ENCODE data around the gene CCNDBP1. TPM values are rescaled to one million over a fixed set of nuclear protein-coding genes. Genes with fewer than 3 reads are reported as not detected.

Gene CCNDBP1
- total RNA-seq, 6 experiments from 2014 or later: 20.2 to 30.5 (median 22.9) TPM

DNA sequence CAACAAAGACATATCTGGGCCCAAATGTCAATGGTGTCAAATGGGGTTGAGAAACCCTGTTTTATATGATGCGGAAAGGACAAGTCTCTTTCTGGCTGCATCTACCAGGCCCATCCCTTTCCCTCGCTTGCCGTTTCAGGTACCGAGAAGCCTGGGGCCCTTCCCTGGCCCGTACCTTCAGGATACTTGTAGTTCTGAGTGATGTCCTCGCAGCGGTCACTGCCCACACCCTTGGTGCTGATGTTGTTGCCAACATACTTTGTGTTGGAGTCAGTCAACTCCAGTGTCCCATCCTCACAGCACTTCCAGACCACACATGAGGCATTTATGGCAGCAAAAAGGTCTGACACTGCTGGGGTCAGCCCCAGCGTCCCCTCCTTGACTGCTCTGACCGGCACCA lies 21.8 kb downstream of the CCNDBP1 start:
- H3K27ac ChIP-seq: no peak overlapping the region
- 45% methylated on average over 2 of the region's 9 CpGs for WGBS (ENCODE audit: insufficient coverage, low coverage, low lambda C conversion rate, missing lambda C conversion rate)
- no peaks in the 10 kb centered on the region for H3K36me3 ChIP-seq
- TF ChIP-seq, protein P1, sequence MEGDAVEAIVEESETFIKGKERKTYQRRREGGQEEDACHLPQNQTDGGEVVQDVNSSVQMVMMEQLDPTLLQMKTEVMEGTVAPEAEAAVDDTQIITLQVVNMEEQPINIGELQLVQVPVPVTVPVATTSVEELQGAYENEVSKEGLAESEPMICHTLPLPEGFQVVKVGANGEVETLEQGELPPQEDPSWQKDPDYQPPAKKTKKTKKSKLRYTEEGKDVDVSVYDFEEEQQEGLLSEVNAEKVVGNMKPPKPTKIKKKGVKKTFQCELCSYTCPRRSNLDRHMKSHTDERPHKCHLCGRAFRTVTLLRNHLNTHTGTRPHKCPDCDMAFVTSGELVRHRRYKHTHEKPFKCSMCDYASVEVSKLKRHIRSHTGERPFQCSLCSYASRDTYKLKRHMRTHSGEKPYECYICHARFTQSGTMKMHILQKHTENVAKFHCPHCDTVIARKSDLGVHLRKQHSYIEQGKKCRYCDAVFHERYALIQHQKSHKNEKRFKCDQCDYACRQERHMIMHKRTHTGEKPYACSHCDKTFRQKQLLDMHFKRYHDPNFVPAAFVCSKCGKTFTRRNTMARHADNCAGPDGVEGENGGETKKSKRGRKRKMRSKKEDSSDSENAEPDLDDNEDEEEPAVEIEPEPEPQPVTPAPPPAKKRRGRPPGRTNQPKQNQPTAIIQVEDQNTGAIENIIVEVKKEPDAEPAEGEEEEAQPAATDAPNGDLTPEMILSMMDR (IDR thresholded peaks at IDR 0.05): no peak
- TF ChIP-seq POLR2A (IDR thresholded peaks at IDR 0.05): no peak
- intact Hi-C loops (cut with DNase I): no loop called here
- DNase-seq (no peak), ATAC-seq (no peak)
- H3K4me3 ChIP-seq: no peak overlapping the region
- no peaks in the 10 kb centered on the region for H3K9me3 ChIP-seq
- no peaks in the 10 kb centered on the region for H3K4me1 ChIP-seq
- H3K27me3 ChIP-seq: no peaks in the 10 kb centered on the region

DNA sequence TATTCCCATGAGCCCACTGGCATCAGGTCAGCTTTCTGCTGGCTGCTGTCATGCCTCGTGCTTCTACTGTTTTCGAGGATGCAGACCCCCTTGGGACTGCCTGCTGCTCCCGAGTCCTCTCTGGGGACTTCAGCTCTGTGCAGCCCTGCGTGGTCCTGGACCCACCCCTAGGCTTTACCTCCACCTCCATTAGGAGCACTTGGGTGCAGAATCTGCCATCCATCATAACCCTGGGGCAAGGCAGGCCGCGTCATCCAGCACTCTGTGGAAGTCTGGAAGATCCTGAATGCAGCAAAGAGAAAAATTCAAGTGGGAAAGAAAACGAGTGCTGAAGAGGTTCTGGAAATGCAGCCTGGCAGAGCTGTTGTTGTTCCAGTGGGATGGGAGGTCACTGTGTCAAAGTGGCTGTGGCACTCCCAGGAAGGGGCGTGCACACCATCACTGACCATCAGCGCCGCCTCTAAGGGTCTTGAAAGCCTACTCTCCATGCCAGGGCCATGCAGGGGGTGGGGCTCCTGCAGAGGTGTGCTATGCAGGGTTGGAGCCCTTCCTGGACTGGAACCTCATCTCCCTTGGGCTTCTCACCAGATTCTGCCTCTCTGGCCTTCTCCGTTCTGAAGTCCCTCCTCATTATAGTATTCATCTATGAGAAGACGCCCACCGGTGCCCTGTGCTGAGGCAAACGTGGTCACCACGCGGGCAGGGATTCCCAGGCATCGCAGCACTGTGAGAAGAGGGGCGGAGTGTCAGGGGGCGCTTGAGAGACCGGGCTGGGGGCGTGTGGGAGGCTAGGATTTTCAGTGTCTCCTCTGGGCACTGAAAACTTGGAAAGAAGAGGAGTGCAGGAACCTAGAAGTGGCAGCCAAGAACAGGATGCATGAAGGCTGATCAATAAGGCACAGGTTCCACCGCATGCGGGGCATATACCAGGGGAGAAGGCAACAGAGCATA lies 23.1 kb downstream of the CCNDBP1 start:
- TF ChIP-seq, protein P1 (IDR thresholded peaks at IDR 0.05): no peak
- TF ChIP-seq POLR2A (IDR thresholded peaks at IDR 0.05): no peak
- Histone ChIP-seq H3K36me3 (no peaks in the 10 kb centered on the region), H3K4me1 (no peaks in the 10 kb centered on the region), H3K27me3 (no peaks in the 10 kb centered on the region), H3K27ac (no peak overlapping the region), H3K9me3 (no peaks in the 10 kb centered on the region), H3K4me3 (no peak overlapping the region)
- no peak for ATAC-seq
- WGBS (ENCODE audit: insufficient coverage, low coverage, low lambda C conversion rate, missing lambda C conversion rate): 48% methylated on average over 15 of the region's 23 CpGs
- no peak for DNase-seq
- intact Hi-C loops (cut with DNase I): no loop called here

DNA sequence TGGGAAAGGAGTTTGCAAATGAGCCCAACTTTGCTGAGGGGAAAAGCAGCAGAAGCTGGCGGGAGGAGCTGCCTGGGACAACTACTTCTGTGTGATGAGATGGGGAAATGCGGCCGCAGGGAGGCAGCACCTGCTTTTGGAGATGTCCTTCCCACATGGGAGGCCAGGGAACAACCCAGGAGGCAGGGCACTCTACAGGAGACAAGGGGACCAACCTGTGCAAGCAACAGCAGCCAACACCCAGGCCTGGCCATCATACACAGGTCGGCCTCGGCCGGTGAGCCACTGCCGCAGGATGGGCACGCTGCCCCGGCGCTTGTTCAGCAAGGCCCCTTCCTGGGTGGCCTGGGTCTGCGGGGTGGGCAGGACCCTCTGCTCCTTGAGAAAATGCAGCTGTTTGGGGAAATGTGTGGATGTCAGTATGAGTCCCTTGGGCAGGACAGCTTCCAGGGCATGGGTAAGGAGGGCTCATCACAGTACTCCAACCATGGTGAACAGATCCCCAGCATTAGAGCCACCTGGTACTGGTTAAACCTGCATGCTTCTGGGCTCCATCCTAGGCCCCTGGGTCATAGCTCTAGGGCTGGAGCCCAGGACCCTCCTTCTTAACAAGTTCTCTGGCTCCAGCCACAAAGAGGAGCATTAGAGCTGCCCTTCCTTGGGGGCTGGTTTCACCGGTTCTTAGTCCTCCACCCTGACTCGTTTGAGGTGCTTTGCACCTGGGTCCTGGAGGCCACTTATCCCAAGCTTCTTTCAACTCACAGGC lies 24.0 kb downstream of the CCNDBP1 start:
- intact Hi-C loops (cut with DNase I): no loop called here
- Histone ChIP-seq H3K4me1 (no peaks in the 10 kb centered on the region), H3K27me3 (no peaks in the 10 kb centered on the region), H3K27ac (no peak overlapping the region), H3K36me3 (no peaks in the 10 kb centered on the region), H3K9me3 (no peaks in the 10 kb centered on the region), H3K4me3 (no peak overlapping the region)
- WGBS (ENCODE audit: insufficient coverage, low coverage, low lambda C conversion rate, missing lambda C conversion rate): 8% methylated on average over 4 of the region's 13 CpGs
- DNase-seq (peak in 1 of 3 donors; percentile 38), ATAC-seq (peak in 3 of 4 donors; percentile 21 to 55 (median 48))
- TF ChIP-seq, protein P1 (IDR thresholded peaks at IDR 0.05): peak in 2 of 4 donors; percentile 8 to 15
- no peak for TF ChIP-seq POLR2A (IDR thresholded peaks at IDR 0.05)

DNA sequence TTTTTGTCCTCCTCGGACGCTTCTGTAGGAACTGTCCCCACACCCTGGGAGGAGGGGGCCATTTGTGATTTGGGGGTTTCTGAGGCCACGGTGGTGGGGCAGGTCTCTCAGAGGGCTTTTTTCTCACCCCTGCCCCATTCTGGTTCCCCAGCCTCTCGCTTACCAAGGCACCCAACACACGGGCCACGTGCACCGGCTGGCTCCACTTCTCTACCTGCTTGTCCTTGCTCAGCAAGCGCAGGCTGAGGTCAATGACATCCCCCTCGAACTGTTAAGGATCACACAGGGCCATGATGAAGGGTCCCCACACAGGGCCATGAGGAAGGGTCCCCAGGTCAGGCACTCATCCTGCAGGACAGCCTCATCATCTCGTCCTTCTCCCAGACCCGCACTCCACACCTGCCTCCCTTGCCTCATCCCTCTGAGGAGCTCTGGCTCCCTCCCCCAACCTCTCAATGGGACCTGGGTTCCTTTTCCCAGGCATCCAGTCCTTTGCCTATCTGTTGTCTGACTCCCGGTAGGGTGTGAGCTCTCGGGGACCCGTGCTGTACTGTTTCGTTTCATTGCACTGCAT lies 25.1 kb downstream of the CCNDBP1 start:
- no peak overlapping the region for H3K27ac ChIP-seq
- intact Hi-C loops (cut with DNase I): no loop called here
- 74% methylated on average over 9 of the region's 15 CpGs for WGBS (ENCODE audit: insufficient coverage, low coverage, low lambda C conversion rate, missing lambda C conversion rate)
- DNase-seq (peak in 1 of 3 donors; percentile 31), ATAC-seq (no peak)
- TF ChIP-seq, protein P1 (IDR thresholded peaks at IDR 0.05): no peak
- TF ChIP-seq POLR2A (IDR thresholded peaks at IDR 0.05): no peak
- no peaks in the 10 kb centered on the region for H3K4me1 ChIP-seq
- no peaks in the 10 kb centered on the region for H3K36me3 ChIP-seq
- H3K4me3 ChIP-seq: no peak overlapping the region
- no peaks in the 10 kb centered on the region for H3K27me3 ChIP-seq
- H3K9me3 ChIP-seq: no peaks in the 10 kb centered on the region
